ENCODE data around the gene KCTD20.

The KCTD20 gene

DNA sequence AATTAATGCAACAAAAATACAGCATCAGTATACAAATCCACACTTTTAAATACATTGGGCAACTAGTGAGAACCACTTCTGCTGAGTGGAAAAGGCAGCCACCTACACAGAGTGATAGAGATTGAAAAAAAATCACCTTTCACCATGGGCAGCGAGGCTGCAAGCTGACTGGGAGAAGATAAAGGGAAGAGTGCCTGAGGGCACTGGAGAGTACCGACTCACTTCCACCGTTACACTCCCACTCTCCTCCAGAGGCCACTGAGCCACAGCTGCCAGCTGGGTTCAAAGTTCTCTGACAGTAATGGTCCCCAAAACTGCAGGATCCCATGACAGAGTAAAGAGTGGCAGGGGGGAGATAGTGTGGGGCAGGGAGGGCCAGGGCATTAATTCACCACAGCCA is 24.2 kb upstream of the KCTD20 start:
- no peak overlapping the region for H3K4me3 ChIP-seq (ENCODE audit: low read depth, low read length)
- TF ChIP-seq, protein P1, sequence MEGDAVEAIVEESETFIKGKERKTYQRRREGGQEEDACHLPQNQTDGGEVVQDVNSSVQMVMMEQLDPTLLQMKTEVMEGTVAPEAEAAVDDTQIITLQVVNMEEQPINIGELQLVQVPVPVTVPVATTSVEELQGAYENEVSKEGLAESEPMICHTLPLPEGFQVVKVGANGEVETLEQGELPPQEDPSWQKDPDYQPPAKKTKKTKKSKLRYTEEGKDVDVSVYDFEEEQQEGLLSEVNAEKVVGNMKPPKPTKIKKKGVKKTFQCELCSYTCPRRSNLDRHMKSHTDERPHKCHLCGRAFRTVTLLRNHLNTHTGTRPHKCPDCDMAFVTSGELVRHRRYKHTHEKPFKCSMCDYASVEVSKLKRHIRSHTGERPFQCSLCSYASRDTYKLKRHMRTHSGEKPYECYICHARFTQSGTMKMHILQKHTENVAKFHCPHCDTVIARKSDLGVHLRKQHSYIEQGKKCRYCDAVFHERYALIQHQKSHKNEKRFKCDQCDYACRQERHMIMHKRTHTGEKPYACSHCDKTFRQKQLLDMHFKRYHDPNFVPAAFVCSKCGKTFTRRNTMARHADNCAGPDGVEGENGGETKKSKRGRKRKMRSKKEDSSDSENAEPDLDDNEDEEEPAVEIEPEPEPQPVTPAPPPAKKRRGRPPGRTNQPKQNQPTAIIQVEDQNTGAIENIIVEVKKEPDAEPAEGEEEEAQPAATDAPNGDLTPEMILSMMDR (IDR thresholded peaks at IDR 0.05; ENCODE audit: low read depth, low read length, missing control alignments): no peak
- DNase-seq (ENCODE audit: low read depth): no peak

DNA sequence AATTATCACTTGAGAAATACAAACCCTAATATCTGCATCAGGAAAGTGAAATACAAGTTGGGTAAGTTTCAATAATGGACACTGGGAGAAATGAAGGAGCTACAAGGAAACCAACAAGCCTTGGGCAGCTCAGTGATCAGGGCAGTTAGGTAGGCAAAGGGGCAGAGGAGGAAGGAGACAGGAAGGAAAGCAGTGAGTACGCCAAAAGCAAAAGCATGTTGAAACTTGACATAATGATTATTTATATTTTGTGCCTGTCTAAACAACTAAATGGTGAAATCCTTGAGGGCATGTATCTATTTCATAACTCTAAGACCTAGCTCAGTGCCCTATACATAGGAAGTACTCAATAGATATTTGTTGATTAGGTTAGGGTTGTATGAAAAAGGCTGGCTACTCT is 23.5 kb upstream of the KCTD20 start:
- H3K4me3 ChIP-seq (ENCODE audit: low read depth, low read length): no peak overlapping the region
- DNase-seq (ENCODE audit: low read depth): no peak
- TF ChIP-seq, protein P1 (IDR thresholded peaks at IDR 0.05; ENCODE audit: low read depth, low read length, missing control alignments): no peak

DNA sequence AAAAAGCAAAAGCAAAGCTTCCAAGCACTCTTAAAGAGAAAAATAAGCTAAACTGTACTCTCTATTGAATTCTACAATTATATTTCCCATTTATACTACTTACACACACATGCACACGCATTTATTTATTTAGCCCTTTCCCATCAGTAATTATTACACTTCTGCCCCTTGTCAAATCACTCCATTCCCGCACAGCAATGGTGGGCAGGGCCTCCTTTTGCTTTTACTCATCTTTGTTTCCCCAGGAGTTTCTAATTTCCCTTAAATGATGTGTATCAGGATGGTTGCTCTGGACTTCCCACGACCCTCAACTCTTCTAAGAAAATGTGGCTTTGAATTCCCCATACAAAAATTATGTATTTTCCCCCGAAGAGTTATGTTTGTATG is 20.1 kb upstream of the KCTD20 start:
- no peak for DNase-seq (ENCODE audit: low read depth)
- TF ChIP-seq, protein P1 (IDR thresholded peaks at IDR 0.05; ENCODE audit: low read depth, low read length, missing control alignments): no peak

DNA sequence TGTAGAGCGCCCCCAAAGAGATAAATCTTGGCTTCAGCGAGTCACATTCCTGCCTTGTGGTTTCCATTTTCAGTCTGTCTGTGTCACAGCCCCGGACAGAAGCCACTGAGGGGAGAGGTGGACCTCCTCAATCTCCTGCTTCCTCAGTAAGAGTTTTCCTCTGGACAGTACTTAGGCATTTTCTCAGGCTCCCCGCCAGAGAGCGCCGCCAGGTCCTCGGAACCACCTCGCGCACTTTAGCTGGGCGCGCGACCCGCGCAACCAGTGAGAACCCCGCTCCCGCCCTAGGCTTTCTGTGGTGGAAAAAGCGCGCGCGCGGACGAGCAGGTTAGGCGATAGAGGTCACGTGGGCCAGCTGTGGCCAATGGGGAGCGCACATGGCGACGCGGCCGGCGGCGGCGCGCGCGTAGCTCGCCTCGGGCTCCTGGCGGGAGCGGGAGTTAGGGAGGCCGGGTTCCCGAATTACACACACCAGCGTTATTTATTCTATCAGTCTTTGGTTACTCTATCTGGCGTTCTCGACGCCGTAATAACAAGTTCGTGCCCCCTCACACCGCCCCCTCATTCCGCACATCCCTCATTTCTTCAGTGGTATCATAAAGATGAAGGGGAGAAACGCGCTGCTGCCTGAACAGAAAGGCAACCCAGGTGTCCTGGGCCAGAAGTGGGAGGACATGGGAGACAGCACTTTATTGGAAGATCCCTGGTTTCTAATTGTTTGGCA is 19.5 kb upstream of the KCTD20 start:
- peak overlapping the region; percentile 58 for H3K4me3 ChIP-seq (ENCODE audit: low read depth, low read length)
- peak; percentile 88 for DNase-seq (ENCODE audit: low read depth)
- TF ChIP-seq, protein P1 (IDR thresholded peaks at IDR 0.05; ENCODE audit: low read depth, low read length, missing control alignments): peak; percentile 62

More for the DNA sequence above, 20.1 kb upstream of the KCTD20 start:
- H3K4me3 ChIP-seq (ENCODE audit: low read depth, low read length): peak overlapping the region; percentile 58

DNA sequence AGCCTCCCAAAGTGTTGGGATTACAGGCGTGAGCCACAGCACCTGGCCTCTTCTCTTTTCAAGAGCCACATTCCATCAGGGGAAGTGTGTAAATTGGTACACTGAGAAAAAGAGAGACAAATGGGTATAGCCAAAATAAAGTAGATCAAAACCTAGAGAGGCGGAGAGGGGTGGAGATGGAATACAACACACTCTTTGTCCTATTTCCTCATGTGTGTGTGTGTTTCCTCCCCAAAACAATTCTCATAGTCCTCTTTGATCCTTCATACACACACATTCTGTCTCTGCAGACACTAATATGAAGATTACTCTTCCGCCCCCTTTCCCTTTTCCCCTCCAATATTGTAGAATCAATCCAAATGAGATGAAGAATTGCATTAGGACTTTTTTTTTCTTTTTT is 16.2 kb upstream of the KCTD20 start:
- no peak for DNase-seq (ENCODE audit: low read depth)

DNA sequence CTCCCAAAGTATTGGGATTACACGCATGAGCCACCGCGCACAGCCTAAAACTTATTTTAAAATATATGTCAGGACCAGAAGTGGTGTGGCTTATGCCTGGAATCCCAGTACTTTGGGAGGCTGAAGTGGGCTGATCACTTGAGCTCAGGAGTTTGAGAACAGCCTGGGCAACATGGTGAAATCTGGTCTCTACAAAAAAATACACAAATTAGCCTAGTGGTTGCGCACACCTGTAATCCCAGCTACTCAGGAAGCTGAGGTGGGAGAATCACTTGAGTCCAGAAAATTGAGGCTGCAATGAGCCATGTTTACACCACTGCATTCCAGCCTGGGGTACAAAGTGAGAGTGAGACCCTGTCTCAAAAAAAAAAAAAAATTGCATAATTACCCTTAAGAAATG is 13.9 kb upstream of the KCTD20 start:
- TF ChIP-seq, protein P1 (IDR thresholded peaks at IDR 0.05; ENCODE audit: low read depth, low read length, missing control alignments): peak; percentile 30
- H3K4me3 ChIP-seq (ENCODE audit: low read depth, low read length): no peak overlapping the region
- DNase-seq (ENCODE audit: low read depth): no peak

More for the DNA sequence above, 16.2 kb upstream of the KCTD20 start:
- no peak overlapping the region for H3K4me3 ChIP-seq (ENCODE audit: low read depth, low read length)
- TF ChIP-seq, protein P1 (IDR thresholded peaks at IDR 0.05; ENCODE audit: low read depth, low read length, missing control alignments): no peak

DNA sequence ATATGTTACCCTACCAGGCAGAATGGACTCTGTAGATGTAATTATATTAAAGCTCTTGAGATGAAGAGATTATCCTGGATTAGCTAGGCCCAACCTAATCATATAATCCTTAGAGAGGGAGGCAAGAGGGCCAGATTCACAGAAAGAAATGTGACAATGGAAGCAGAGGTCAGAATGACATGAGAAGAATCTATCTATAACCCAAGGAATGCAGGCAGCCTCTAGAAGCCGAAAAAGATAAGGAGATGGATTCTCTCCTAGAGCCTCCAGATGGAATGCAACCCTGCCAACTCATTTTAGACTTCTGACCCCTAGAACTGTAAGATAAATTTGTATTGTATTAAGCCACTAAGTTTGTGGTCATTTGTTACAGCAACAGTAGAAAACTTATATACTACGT is 12.4 kb upstream of the KCTD20 start:
- TF ChIP-seq, protein P1 (IDR thresholded peaks at IDR 0.05; ENCODE audit: low read depth, low read length, missing control alignments): no peak
- no peak for DNase-seq (ENCODE audit: low read depth)
- no peak overlapping the region for H3K4me3 ChIP-seq (ENCODE audit: low read depth, low read length)
